NCI-H524 (cell line): ENCODE measurements around the gene ZFP30.

Source experiments
- DNase-seq, 2 experiments: peaks; one replicate each; lab custom pipeline; 2025; lab: John Stamatoyannopoulos, UW

Gene ZFP30

GRCh38 chr19:37564624-37565369 is 90.5 kb downstream of the ZFP30 start:
- no peak for DNase-seq
